Choroid plexus epithelial cell (primary cell): Measurements from ENCODE around the gene COL4A2.

Experiments used
- DNase-seq: peaks from one replicate; pipeline ENCODE4 v3.0.0-alpha.2; 2010; ENCODE audit warnings: low read depth
- H3K4me3 ChIP-seq: 2 replicates; pipeline ENCODE4 v1.5.1; 2011; ENCODE audit warnings: low read depth, mild to moderate bottlenecking, control low read depth, low read length, moderate library complexity
- CTCF ChIP-seq: conservative IDR thresholded peaks from 2 replicates; pipeline ENCODE4 v1.5.1; 2011; ENCODE audit warnings: low read depth, mild to moderate bottlenecking, control low read depth, inconsistent platforms, low read length, moderate library complexity

Gene COL4A2

GRCh38 chr13:110509971-110510786, 203.1 kb downstream of the COL4A2 start:
- no peak for TF ChIP-seq CTCF
- no peak overlapping the region for H3K4me3 ChIP-seq
- DNase-seq, result no peak

DNA sequence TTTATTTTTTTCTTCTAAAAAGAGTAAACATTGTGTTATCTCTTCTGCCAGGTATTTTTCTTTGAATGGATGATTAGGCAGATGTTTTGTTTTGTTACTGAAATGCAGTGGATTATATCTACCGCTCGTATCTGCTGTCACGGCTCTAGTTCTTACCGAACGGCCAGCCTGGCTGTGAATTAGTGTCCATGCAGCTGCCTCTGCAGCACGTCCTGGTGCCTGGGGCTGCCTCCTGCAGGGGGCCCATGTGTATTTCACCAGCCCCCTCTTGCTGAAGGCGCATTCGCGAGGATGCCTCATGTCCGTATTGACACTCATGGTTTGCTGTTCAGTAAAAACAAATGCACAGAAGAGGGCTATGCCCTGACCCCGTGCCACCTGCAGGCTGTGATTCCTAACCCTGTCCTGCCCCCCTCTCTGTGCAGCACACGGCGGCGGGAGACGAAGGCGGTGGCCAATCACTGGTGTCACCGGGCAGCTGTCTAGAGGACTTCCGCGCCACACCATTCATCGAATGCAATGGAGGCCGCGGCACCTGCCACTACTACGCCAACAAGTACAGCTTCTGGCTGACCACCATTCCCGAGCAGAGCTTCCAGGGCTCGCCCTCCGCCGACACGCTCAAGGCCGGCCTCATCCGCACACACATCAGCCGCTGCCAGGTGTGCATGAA, 204.6 kb downstream of the COL4A2 start:
- TF ChIP-seq CTCF, result no peak

GRCh38 chr13:110512198-110512740, 205.2 kb downstream of the COL4A2 start:
- no peak for DNase-seq
- TF ChIP-seq CTCF, result no peak
- H3K4me3 ChIP-seq, result no peak overlapping the region

More for the DNA sequence above, 204.6 kb downstream of the COL4A2 start:
- no peak for DNase-seq
- H3K4me3 ChIP-seq, result no peak overlapping the region

GRCh38 chr13:110516500-110516899, 209.4 kb downstream of the COL4A2 start:
- DNase-seq, result no peak
- no peak for TF ChIP-seq CTCF
- H3K4me3 ChIP-seq, result no peak overlapping the region

- H3K4me3 ChIP-seq, result no peak overlapping the region
- DNase-seq, result no peak
- no peak for TF ChIP-seq CTCF
These were observed 210.6 kb downstream of the COL4A2 start for GRCh38 chr13:110517505-110518225.

DNA sequence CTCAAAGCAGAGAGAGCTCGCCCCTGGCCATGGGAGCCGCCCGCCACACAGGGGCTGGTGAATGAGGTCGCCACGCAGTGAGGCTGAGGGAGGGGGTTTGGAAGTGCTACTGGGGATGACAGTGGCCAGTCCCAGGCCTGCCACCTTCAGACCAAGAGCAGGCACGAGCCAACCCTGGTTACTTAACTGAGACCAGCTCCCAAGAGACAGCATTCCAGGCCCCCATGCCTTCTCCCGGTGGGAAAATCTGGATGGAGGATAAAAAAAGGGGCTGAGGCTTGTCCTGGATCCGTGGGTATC, 211.1 kb downstream of the COL4A2 start:
- no peak for DNase-seq
- H3K4me3 ChIP-seq, result no peak overlapping the region
- no peak for TF ChIP-seq CTCF
